ENCODE measurements around the gene C1QTNF7.

DNA sequence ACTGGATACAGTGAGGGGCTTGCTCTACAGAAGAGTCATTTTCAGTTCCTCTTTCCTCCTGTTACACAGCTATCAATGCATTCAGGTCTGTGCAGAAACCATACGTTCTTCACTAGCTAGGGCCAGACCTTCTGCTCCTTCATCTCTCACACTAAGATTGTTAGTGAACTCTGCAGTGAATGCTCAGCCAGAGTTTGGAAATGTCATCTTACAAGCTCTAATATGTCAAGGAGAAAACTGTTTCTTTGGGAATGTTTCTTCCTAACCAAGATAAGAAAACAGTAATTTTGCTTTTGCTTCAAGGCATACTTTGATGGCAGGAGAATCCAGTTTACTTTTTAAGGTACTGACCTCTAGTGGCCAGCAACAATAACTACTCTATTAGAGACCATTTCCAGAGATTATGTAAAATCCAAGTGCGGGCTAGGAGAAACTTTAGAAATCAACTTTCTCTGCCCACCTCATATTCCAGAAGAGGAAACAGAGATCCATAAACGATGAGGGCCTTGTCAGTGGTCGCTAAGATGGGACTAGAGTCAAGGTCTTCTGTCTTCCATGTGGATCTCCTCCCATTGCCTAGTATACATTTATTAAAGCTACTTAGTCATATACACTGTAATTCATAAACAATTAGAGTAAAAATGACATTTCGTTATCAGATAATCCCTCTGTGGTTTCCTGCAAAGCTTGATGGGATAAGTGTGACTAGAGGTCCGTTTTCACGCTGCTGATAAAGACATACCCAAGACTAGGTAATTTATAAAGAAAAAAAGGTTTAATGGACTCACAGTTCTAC lies 29.8 kb downstream of the C1QTNF7 start:
- TF ChIP-seq, protein P1, sequence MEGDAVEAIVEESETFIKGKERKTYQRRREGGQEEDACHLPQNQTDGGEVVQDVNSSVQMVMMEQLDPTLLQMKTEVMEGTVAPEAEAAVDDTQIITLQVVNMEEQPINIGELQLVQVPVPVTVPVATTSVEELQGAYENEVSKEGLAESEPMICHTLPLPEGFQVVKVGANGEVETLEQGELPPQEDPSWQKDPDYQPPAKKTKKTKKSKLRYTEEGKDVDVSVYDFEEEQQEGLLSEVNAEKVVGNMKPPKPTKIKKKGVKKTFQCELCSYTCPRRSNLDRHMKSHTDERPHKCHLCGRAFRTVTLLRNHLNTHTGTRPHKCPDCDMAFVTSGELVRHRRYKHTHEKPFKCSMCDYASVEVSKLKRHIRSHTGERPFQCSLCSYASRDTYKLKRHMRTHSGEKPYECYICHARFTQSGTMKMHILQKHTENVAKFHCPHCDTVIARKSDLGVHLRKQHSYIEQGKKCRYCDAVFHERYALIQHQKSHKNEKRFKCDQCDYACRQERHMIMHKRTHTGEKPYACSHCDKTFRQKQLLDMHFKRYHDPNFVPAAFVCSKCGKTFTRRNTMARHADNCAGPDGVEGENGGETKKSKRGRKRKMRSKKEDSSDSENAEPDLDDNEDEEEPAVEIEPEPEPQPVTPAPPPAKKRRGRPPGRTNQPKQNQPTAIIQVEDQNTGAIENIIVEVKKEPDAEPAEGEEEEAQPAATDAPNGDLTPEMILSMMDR (IDR thresholded peaks at IDR 0.05), result peak; percentile 63 to 76 (median 69)
- no peak for TF ChIP-seq POLR2A (IDR thresholded peaks at IDR 0.05)
- TF ChIP-seq POLR2AphosphoS5 (IDR thresholded peaks at IDR 0.05), result no peak
